Measurements from ENCODE around the gene CHD5. TPM values are rescaled to one million over a fixed set of nuclear protein-coding genes. Genes with fewer than 3 reads are reported as not detected.
A peak's percentile ranks its signal among the peaks of the same experiment; 100 is the strongest.

Gene CHD5
- total and polyA plus RNA-seq, 2 of the 13 experiments (the other 11 are each of a cell fraction or from before 2014, with no cell fraction given), result 0.02 to 0.21 TPM

DNA sequence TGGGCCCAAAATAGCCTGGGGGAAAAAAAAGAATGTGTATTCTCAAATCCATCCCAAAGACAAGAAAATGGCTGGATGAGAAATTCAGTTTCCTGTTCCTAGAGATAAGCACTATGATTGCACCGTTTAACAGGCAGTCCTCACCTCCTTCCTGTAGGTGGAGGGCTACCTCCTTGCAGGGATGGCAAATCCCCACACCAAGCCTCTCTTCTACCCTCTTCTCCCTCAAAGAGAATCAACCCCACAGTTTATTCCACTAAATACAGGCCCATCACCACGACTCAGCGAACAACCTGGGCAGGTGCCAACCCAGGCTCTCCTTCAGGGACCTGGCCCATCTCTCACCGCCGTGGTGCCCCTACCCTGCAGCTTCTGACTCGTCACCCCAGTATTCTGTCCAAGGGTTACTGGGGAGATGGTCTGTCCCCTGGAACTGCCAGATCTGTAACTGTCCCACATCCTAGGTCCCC lies 3.4 kb upstream of the CHD5 start:
- no peak overlapping the region for H3K4me2 ChIP-seq (ENCODE audit: low read depth, low read length)
- peaks cover 5% of the 10 kb centered on the region; the same call in 1 of the 2 replicates for H3K4me1 ChIP-seq (ENCODE audit: insufficient read depth, low read length)
- ChIA-PET POLR2A (no interaction called here), CTCF (ENCODE audit: low intra/inter-chr PET ratio, low total read pairs) (no interaction called here)
- in situ Hi-C loops (cut with HindIII; ENCODE audit: extremely low pct_ligation_motif_present, low pct_unique_long_range_greater_than_20kb), result no loop called here
- DNase-seq (ENCODE audit: low spot score), result no peak
- peak; percentile 64 for ATAC-seq
- no peak for TF ChIP-seq ZNF839 (CRISPR knock-in tag; IDR thresholded peaks at IDR 0.05; ENCODE audit: borderline replicate concordance)
- peak; percentile 63; the same call in 1 of the 2 replicates for TF ChIP-seq POLR2G (IDR thresholded peaks at IDR 0.05; ENCODE audit: low read depth, low read length)
- no peak for TF ChIP-seq ZNF33A (CRISPR knock-in tag; IDR thresholded peaks at IDR 0.05; ENCODE audit: borderline replicate concordance)
- peak; percentile 48 for TF ChIP-seq RBM22 (optimal IDR thresholded peaks at IDR 0.05; ENCODE audit: low read length)
- TF ChIP-seq POLR2A (IDR thresholded peaks at IDR 0.05; ENCODE audit: insufficient read depth in 1 of 2, low read depth in 2 of 2, low read length in 2 of 2), result 0 out of 4 replicates have a peak, but pooled peaks of 1 of the 2 experiments have one; percentile 11
- no peak overlapping the region for H3K4me3 ChIP-seq (replicated peaks in 1 of 3; ENCODE audit: insufficient read depth in 1 of 3, low read depth in 2 of 3, low read length in 3 of 3)
- 59% methylated on average over 4 of the region's 6 CpGs for WGBS (ENCODE audit: low lambda C conversion rate)
- intact Hi-C loops (cut with micrococcal nuclease; ENCODE audit: unreplicated experiment), result no loop called here
- no peak for FAIRE-seq
- peaks cover 1 to 12% of the 10 kb centered on the region in 2 experiments for H3K27me3 ChIP-seq (ENCODE audit: control insufficient read depth in 1 of 2, insufficient read depth in 2 of 2, low read length in 2 of 2)
- no peaks in the 10 kb centered on the region for H3K9me3 ChIP-seq (ENCODE audit: low read length)
- no peak overlapping the region for H3K27ac ChIP-seq (ENCODE audit: extremely low read length, insufficient read depth, low read length)
- no TSS peak for BruUV-seq (replicated peaks)
- no peak overlapping the region for H2AFZ ChIP-seq (ENCODE audit: low read length)
- H3K79me2 ChIP-seq (ENCODE audit: insufficient read depth, low read length), result peaks cover 7% of the 10 kb centered on the region
- peaks cover 15 to 31% of the 10 kb centered on the region in 2 experiments for H3K36me3 ChIP-seq (replicated peaks in 1 of 2; ENCODE audit: control insufficient read depth in 1 of 2, insufficient read depth in 2 of 2, low read length in 2 of 2)
- H3K9ac ChIP-seq (ENCODE audit: insufficient read depth, low read depth, low read length), result no peak overlapping the region
- H4K20me1 ChIP-seq (ENCODE audit: insufficient read depth, low read length), result peaks cover 46% of the 10 kb centered on the region

DNA sequence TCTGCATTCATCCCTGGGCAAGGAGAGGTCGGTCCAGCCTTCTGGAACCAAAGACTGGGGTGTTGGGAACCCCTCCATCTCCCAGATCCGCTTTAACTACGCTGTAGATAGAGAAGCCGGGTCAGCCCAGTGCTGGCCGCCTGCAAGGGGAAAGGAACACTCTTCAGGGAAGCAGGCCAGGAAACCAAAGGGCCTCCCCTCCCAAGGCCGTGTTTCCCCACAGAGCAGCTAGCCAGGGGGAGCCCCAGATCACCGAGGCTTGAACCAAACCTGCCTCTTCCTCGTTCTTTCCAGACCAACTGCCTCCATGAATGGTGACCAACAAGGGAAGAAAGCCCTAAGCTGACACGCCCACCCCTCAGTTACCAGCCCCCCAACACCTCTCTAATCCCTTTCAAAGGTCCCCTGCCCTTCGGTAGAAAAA lies 1.2 kb upstream of the CHD5 start:
- Histone ChIP-seq H4K20me1 (ENCODE audit: insufficient read depth, low read length) (peaks cover 35% of the 10 kb centered on the region), H3K4me1 (ENCODE audit: insufficient read depth, low read length) (peaks cover 5% of the 10 kb centered on the region; the same call in 1 of the 2 replicates), H3K36me3 (replicated peaks in 1 of 2; ENCODE audit: control insufficient read depth in 1 of 2, insufficient read depth in 2 of 2, low read length in 2 of 2) (peaks cover 5 to 16% of the 10 kb centered on the region in 2 experiments), H3K9me3 (ENCODE audit: low read length) (no peaks in the 10 kb centered on the region), H3K4me3 (replicated peaks in 1 of 3; ENCODE audit: insufficient read depth in 1 of 3, low read depth in 2 of 3, low read length in 3 of 3) (no peak overlapping the region), H3K4me2 (ENCODE audit: low read depth, low read length) (no peak overlapping the region), H2AFZ (ENCODE audit: low read length) (no peak overlapping the region), H3K27ac (ENCODE audit: extremely low read length, insufficient read depth, low read length) (no peak overlapping the region), H3K79me2 (ENCODE audit: insufficient read depth, low read length) (no peaks in the 10 kb centered on the region), H3K27me3 (ENCODE audit: control insufficient read depth in 1 of 2, insufficient read depth in 2 of 2, low read length in 2 of 2) (peaks cover 4 to 34% of the 10 kb centered on the region in 2 experiments), H3K9ac (ENCODE audit: insufficient read depth, low read depth, low read length) (no peak overlapping the region)
- CTCF ChIA-PET (ENCODE audit: low intra/inter-chr PET ratio, low total read pairs), result no interaction called here
- POLR2A ChIA-PET, result interaction anchor here (1.4 kb wide), 1 partner anchor 9 kb away, joined by 4 read pairs; no protein-coding TSS in a partner anchor
- intact Hi-C loops (cut with micrococcal nuclease; ENCODE audit: unreplicated experiment), result no loop called here
- no peak for FAIRE-seq
- ATAC-seq, result peak; percentile 29
- no peak for DNase-seq (ENCODE audit: low spot score)
- WGBS (ENCODE audit: low lambda C conversion rate), result 12% methylated on average over 5 of the region's 10 CpGs
- BruUV-seq (replicated peaks), result no TSS peak
- in situ Hi-C loops (cut with HindIII; ENCODE audit: extremely low pct_ligation_motif_present, low pct_unique_long_range_greater_than_20kb), result no loop called here
- TF ChIP-seq ZNF160 (CRISPR knock-in tag; IDR thresholded peaks at IDR 0.05) (no peak), ZNF530 (CRISPR knock-in tag; IDR thresholded peaks at IDR 0.05; ENCODE audit: low read depth) (no peak), ZNF546 (CRISPR knock-in tag; conservative IDR thresholded peaks at IDR 0.05) (no peak)
- TF ChIP-seq, protein P1, sequence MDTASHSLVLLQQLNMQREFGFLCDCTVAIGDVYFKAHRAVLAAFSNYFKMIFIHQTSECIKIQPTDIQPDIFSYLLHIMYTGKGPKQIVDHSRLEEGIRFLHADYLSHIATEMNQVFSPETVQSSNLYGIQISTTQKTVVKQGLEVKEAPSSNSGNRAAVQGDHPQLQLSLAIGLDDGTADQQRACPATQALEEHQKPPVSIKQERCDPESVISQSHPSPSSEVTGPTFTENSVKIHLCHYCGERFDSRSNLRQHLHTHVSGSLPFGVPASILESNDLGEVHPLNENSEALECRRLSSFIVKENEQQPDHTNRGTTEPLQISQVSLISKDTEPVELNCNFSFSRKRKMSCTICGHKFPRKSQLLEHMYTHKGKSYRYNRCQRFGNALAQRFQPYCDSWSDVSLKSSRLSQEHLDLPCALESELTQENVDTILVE (CRISPR knock-in tag; IDR thresholded peaks at IDR 0.05), result no peak
- TF ChIP-seq, protein P2, sequence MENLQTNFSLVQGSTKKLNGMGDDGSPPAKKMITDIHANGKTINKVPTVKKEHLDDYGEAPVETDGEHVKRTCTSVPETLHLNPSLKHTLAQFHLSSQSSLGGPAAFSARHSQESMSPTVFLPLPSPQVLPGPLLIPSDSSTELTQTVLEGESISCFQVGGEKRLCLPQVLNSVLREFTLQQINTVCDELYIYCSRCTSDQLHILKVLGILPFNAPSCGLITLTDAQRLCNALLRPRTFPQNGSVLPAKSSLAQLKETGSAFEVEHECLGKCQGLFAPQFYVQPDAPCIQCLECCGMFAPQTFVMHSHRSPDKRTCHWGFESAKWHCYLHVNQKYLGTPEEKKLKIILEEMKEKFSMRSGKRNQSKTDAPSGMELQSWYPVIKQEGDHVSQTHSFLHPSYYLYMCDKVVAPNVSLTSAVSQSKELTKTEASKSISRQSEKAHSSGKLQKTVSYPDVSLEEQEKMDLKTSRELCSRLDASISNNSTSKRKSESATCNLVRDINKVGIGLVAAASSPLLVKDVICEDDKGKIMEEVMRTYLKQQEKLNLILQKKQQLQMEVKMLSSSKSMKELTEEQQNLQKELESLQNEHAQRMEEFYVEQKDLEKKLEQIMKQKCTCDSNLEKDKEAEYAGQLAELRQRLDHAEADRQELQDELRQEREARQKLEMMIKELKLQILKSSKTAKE (CRISPR knock-in tag; IDR thresholded peaks at IDR 0.05; ENCODE audit: borderline replicate concordance), result no peak
- TF ChIP-seq, protein P3, sequence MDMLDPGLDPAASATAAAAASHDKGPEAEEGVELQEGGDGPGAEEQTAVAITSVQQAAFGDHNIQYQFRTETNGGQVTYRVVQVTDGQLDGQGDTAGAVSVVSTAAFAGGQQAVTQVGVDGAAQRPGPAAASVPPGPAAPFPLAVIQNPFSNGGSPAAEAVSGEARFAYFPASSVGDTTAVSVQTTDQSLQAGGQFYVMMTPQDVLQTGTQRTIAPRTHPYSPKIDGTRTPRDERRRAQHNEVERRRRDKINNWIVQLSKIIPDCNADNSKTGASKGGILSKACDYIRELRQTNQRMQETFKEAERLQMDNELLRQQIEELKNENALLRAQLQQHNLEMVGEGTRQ (IDR thresholded peaks at IDR 0.05; ENCODE audit: low read depth, low read length), result no peak
- TF ChIP-seq, protein P3 (CRISPR knock-in tag; IDR thresholded peaks at IDR 0.05; ENCODE audit: borderline replicate concordance), result no peak
- TF ChIP-seq, protein P4, sequence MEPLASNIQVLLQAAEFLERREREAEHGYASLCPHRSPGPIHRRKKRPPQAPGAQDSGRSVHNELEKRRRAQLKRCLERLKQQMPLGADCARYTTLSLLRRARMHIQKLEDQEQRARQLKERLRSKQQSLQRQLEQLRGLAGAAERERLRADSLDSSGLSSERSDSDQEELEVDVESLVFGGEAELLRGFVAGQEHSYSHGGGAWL (CRISPR knock-in tag; IDR thresholded peaks at IDR 0.05), result no peak

Measured in HepG2 (cell line).